IPS DF 4.7 (cell line): ENCODE data around the gene JKAMP.
"Not testable (repeated sequence)": the region's sequence is repeated elsewhere in the genome, so short reads cannot be mapped to it uniquely, and the experiment has no call there.

ENCODE experiments used
- DNase-seq: peaks from one replicate; pipeline ENCODE4 v3.0.0-alpha.2; 2013; ENCODE audit warnings: low spot score; ENCODE audit errors: extremely low read depth

Gene JKAMP

GRCh38 chr14:59483819-59484638, at the start of gene JKAMP, which contains the start of gene L3HYPDH:
TSS of gene JKAMP (plus strand) at chr14:59484517. CDS start at chr14:59484590, 73 bp downstream.
TSS of gene L3HYPDH (minus strand) at chr14:59484408. CDS start at chr14:59484316, 92 bp downstream.
- no peak for DNase-seq

- no peak for DNase-seq
Observed at GRCh38 chr14:59435101-59435500, 49.2 kb upstream of the JKAMP start.

GRCh38 chr14:59435987-59436386, 48.3 kb upstream of the JKAMP start:
- DNase-seq, result no peak

GRCh38 chr14:59438195-59438647, 46.1 kb upstream of the JKAMP start:
- DNase-seq, result no peak

GRCh38 chr14:59439256-59439965, 44.9 kb upstream of the JKAMP start:
- DNase-seq, result no peak

- not testable (repeated sequence) for DNase-seq
Observed at GRCh38 chr14:59448673-59449072, 35.6 kb upstream of the JKAMP start.

GRCh38 chr14:59450716-59451115, 33.6 kb upstream of the JKAMP start:
- no peak for DNase-seq

GRCh38 chr14:59451849-59452248, 32.5 kb upstream of the JKAMP start:
- no peak for DNase-seq

- DNase-seq, result no peak
Observed at GRCh38 chr14:59454139-59454538, 30.2 kb upstream of the JKAMP start.

GRCh38 chr14:59455411-59455810, 28.9 kb upstream of the JKAMP start:
- DNase-seq, result no peak

GRCh38 chr14:59458486-59458885, 25.8 kb upstream of the JKAMP start:
- no peak for DNase-seq

- DNase-seq, result no peak
Observed at GRCh38 chr14:59460378-59460777, 23.9 kb upstream of the JKAMP start.

GRCh38 chr14:59461891-59462290, 22.4 kb upstream of the JKAMP start:
- DNase-seq, result no peak

- no peak for DNase-seq
Observed at GRCh38 chr14:59463787-59464485, 20.4 kb upstream of the JKAMP start.

GRCh38 chr14:59464486-59465315, 19.6 kb upstream of the JKAMP start:
- DNase-seq, result no peak

- no peak for DNase-seq
Observed at GRCh38 chr14:59465316-59466135, 18.8 kb upstream of the JKAMP start, which contains the start of gene GPR135. TSS of gene GPR135 (minus strand) at chr14:59465380. CDS start at chr14:59465226, 154 bp downstream.

- no peak for DNase-seq
Observed at GRCh38 chr14:59474172-59474571, 10.1 kb upstream of the JKAMP start.

- no peak for DNase-seq
Observed at GRCh38 chr14:59475709-59476108, 8.6 kb upstream of the JKAMP start.

- no peak for DNase-seq
Observed at GRCh38 chr14:59478540-59478939, 5.8 kb upstream of the JKAMP start.

- no peak for DNase-seq
Observed at GRCh38 chr14:59480166-59480565, 4.2 kb upstream of the JKAMP start.
